GM13976 (cell line): ENCODE results near the gene TMEM38A.
"Not testable (repeated sequence)": the region's sequence is repeated elsewhere in the genome, so short reads cannot be mapped to it uniquely, and the experiment has no call there.

Experiments used
- DNase-seq: peaks from one replicate; pipeline ENCODE4 v3.0.0; 2012; ENCODE audit warnings: low spot score
- CTCF ChIP-seq: IDR thresholded peaks from 2 replicates; pipeline ENCODE4 v1.5.1; 2012; ENCODE audit warnings: borderline replicate concordance, mild to moderate bottlenecking; ENCODE audit not compliant: insufficient read depth; ENCODE audit errors: extremely low read depth, missing control alignments, control extremely low read depth
- in situ Hi-C: fragments of 300-500 bp; cut with MboI; formaldehyde crosslinking; loops from one replicate; pipeline ENCODE4 v1.12.0; 2022; ENCODE audit warnings: low sequenced_read_pairs, mixed read lengths, inconsistent platforms; ENCODE audit not compliant: unreplicated experiment

TMEM38A gene

DNA sequence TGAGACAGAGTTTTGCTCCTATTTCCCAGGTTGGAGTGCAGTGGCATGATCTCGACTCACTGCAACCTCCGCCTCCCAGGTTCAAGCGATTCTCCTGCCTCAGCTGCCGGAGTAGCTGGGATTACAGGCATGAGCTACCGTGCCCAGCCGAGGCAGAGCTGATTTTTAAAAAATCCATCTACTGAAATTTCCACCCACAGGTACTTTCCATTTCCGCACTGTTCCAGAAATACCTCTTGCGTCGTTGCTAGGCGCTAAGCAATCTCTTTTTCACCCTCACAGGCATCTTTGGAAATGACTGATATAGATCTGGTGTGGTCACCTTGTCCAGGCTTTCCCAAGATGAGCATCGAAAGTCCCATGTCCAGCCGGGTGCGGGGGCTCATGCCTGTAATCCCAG is 9.4 kb downstream of the TMEM38A start:
- no peak for TF ChIP-seq CTCF
- in situ Hi-C loops = no loop called here
- no peak for DNase-seq

DNA sequence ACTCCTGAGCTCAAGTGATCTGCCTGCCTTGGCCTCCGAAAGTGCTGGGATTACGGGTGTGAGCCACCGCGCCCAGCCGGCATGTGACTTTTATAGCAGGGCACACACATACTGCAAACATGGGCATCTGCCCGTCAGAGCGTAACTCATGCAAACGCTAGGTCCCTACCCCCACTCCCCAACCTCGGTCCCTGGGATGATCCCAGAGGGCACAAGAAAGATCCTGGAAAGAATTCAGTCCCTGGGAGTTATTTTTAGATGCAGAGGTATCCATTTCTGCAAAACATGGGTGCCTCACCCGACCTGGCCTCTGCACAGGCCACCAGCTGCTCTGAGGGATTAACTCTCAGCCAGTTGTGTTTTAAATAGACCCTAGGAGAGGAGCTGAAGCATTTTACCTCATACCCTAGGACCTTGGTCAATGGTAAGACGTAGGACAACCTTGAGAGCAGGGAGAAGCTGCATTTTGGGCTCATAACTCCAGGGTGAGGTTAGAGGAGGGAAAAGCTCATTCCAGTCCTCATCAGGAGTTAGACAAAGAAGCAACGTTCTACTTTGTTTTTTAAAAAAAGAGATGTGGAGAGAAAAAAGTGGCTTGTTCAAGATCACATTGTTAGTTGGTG is 10.8 kb downstream of the TMEM38A start:
- in situ Hi-C loops = no loop called here
- TF ChIP-seq CTCF = no peak
- no peak for DNase-seq

GRCh38 chr19:16673231-16673630 is 12.3 kb downstream of the TMEM38A start:
- DNase-seq = no peak
- in situ Hi-C loops = no loop called here
- no peak for TF ChIP-seq CTCF

DNA sequence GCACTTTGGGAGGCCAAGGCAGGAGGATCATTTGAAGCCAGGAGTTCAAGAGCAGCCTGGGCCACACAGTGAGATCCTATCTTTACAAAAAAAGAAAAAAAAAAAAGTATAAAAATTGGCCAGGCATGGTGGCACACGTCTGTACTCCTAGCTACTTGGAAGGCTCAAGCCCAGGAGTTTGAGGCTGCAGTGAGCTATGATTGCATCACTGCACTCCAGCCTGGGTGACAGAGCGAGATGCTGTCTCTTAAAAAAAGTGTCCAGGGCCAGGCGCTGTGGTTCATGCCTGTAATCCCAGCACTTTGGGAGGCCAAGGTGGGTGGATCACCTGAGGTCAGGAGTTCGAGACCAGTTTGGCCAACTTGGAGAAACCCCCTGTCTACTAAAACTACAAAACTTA is 12.9 kb downstream of the TMEM38A start:
- in situ Hi-C loops, DNase-seq: not testable (repeated sequence)

DNA sequence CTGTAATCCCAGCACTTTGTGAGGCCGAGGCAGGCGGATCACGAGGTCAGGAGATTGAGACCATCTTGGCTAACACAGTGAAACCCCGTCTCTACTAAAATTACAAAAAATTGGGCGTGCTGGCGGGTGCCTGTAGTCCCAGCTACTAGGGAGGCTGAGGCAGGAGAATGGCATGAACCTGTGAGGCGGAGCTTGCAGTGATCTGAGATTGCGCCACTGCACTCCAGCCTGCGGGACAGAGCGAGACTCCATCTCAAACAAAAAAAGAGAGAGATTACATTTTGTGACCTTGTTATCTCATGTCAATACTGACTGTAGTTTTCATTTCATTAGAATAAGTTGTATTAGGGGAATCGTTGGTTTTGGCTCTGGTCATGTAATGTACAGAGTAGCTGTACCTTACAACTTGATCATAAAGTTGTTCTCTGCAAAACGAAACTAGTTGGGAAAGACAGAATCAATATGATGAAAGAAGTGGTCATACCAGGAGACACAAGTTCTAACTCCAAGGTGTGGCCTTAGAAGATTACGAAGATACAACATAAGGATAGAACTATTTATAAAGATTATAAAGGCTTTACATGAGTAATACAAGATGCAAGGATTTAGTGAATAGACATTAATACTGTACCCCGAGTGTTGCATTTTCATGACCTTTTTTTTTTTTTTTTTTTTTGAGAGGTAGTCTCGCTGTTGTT is 15.3 kb downstream of the TMEM38A start:
- in situ Hi-C loops = no loop called here
- no peak for DNase-seq
- TF ChIP-seq CTCF = no peak

- no peak for DNase-seq
- TF ChIP-seq CTCF = no peak
- in situ Hi-C loops = no loop called here
These were observed 16.1 kb downstream of the TMEM38A start for GRCh38 chr19:16677055-16677454.

DNA sequence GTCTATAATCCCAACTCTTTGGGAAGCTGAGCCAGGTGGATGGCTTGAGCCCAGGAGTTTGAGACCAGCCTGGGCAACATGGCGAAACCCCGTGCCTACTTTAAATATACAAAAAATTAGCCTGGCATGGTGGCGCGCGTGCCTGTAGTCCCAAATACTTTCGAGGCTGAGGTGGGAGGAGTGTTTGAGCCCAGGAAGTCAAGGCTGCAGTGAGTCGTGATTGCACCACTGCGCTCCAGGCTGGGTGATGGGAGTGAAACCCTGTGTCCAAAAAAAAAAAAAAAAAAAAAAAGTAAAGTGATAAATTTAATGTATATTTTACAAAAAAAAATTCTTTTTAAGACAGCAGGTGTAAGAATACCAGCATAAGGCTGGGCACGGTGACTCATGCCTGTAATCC is 17.6 kb downstream of the TMEM38A start:
- no peak for TF ChIP-seq CTCF
- no peak for DNase-seq
- in situ Hi-C loops = no loop called here
